SK-N-SH (cell line): ENCODE results near the gene CCDC187. TPM values are rescaled to one million over a fixed set of nuclear protein-coding genes. Genes with fewer than 3 reads are reported as not detected.

ENCODE experiments used
- CTCF ChIA-PET: fragments of 300-600, 350-600 bp; formaldehyde crosslinking; extraction: SDS; loops from one replicate; lab custom pipeline; 2021; lab: Yijun Ruan, JAX
- POLR2A ChIA-PET: fragments of 350-600 bp; sonication (Branson Sonifier 250); formaldehyde crosslinking; extraction: SDS; loops from one replicate; lab custom pipeline; 2020; ENCODE audit warnings: antibody characterized with exemption, inconsistent platforms; lab: Yijun Ruan, JAX
- DNase-seq: peaks from one replicate; pipeline ENCODE4 v3.0.0; 2012
- H2AFZ ChIP-seq: fragments of 200-600 bp; sonication (generic); 2 replicates; pipeline ENCODE4 v1.8.1; 2016; ENCODE audit warnings: antibody characterized with exemption, mild to moderate bottlenecking, low read depth
- H3F3A ChIP-seq: fragments of 200-600 bp; sonication (generic); replicated peaks from 2 replicates; pipeline ENCODE3; 2016; ENCODE audit warnings: antibody characterized with exemption, mild to moderate bottlenecking; ENCODE audit not compliant: insufficient read depth
- H3K27ac ChIP-seq, 2 experiments: fragments of 200-500 bp in 1 of 2; fragments of 200-600 bp in 1 of 2; sonication (Bioruptor generic) in 1 of 2; sonication (generic), shearing (Covaris generic) in 1 of 2; 2 replicates each; pipeline versions ENCODE4 v1.5.1 to v1.6.1; 2014 to 2016; ENCODE audit warnings: low read depth in 2 of 2, inconsistent platforms in 1 of 2, low read length in 1 of 2, mild to moderate bottlenecking in 1 of 2, mixed read lengths in 1 of 2
- H3K27me3 ChIP-seq: fragments of 200-600 bp; sonication (generic), shearing (Covaris generic); 2 replicates; pipeline ENCODE4 v1.6.1; 2016; ENCODE audit warnings: mixed run types; ENCODE audit not compliant: insufficient read depth
- H3K36me3 ChIP-seq, 2 experiments: fragments of 200-500 bp in 1 of 2; fragments of 200-600 bp in 1 of 2; sonication (Bioruptor generic) in 1 of 2; sonication (generic) in 1 of 2; replicated peaks in 1 of 2; 2 replicates each; pipeline versions ENCODE3 to v1.5.1; 2014 to 2016; ENCODE audit warnings: low read length in 1 of 2, mild to moderate bottlenecking in 1 of 2; ENCODE audit not compliant: insufficient read depth in 2 of 2, control insufficient read depth in 1 of 2
- H3K4me1 ChIP-seq, 2 experiments: fragments of 200-500 bp in 1 of 2; fragments of 200-600 bp in 1 of 2; sonication (Bioruptor generic) in 1 of 2; sonication (generic), shearing (Covaris generic) in 1 of 2; 2 replicates each; pipeline versions ENCODE4 v1.5.1 to v1.6.1; 2014 to 2016; ENCODE audit warnings: low read depth in 1 of 2, low read length in 1 of 2, mixed run types in 1 of 2; ENCODE audit not compliant: insufficient read depth in 2 of 2, control insufficient read depth in 1 of 2
- H3K4me2 ChIP-seq: fragments of 200-600 bp; sonication (generic), shearing (Covaris generic); 2 replicates; pipeline ENCODE4 v1.6.1; 2017; ENCODE audit warnings: mixed run types
- H3K4me3 ChIP-seq, 2 experiments: fragments of 200-500 bp in 1 of 2; fragments of 200-600 bp in 1 of 2; sonication (Bioruptor generic) in 1 of 2; sonication (generic), shearing (Covaris generic) in 1 of 2; 2 replicates each; pipeline versions ENCODE4 v1.5.1 to v1.8.1; 2014 to 2016; ENCODE audit warnings: low read depth in 2 of 2, inconsistent platforms in 1 of 2, low read length in 1 of 2, mild to moderate bottlenecking in 1 of 2, mixed read lengths in 1 of 2, moderate library complexity in 1 of 2
- H3K79me2 ChIP-seq: fragments of 200-600 bp; sonication (generic); 2 replicates; pipeline ENCODE4 v1.8.1; 2017; ENCODE audit warnings: mild to moderate bottlenecking; ENCODE audit not compliant: insufficient read depth
- H3K9ac ChIP-seq: fragments of 200-600 bp; sonication (generic); 2 replicates; pipeline ENCODE4 v1.6.1; 2017; ENCODE audit warnings: mixed run types
- H3K9me2 ChIP-seq: fragments of 200-600 bp; sonication (generic); 2 replicates; pipeline ENCODE4 v1.6.1; 2017; ENCODE audit warnings: mixed run types
- H3K9me3 ChIP-seq: fragments of 200-600 bp; sonication (generic); 2 replicates; pipeline ENCODE4 v1.6.1; 2017; ENCODE audit warnings: mixed run types, mild to moderate bottlenecking, moderate library complexity
- H4K20me1 ChIP-seq: fragments of 200-600 bp; sonication (generic); 2 replicates; pipeline ENCODE4 v1.6.1; 2017; ENCODE audit warnings: mild to moderate bottlenecking, mixed run types; ENCODE audit not compliant: insufficient read depth
- ELF1 ChIP-seq: IDR thresholded peaks from 2 replicates; pipeline ENCODE4 v1.4.0; 2012
- EP300 ChIP-seq, 2 experiments: IDR thresholded peaks; 2 replicates each; pipeline versions ENCODE4 v1.4.0 to v1.6.1; 2012; ENCODE audit warnings: borderline replicate concordance in 1 of 2, low read depth in 1 of 2, low read length in 1 of 2
- GATA2 ChIP-seq: sonication (generic); formaldehyde crosslinking; IDR thresholded peaks from 2 replicates; pipeline ENCODE4 v1.5.0; 2020; ENCODE audit warnings: mild to moderate bottlenecking, missing genetic modification reagents
- JUND ChIP-seq: IDR thresholded peaks from 2 replicates; pipeline ENCODE4 v1.4.0; 2012
- MEF2A ChIP-seq: IDR thresholded peaks from 2 replicates; pipeline ENCODE4 v1.4.0; 2012; ENCODE audit warnings: low read depth, borderline replicate concordance
- NRF1 ChIP-seq: IDR thresholded peaks from 2 replicates; pipeline ENCODE4 v1.6.1; 2012; ENCODE audit warnings: low read depth, mild to moderate bottlenecking, low read length
- SMC3 ChIP-seq: IDR thresholded peaks from 2 replicates; pipeline ENCODE4 v1.6.1; 2012; ENCODE audit warnings: low read depth, low read length, improper control_type of control experiment
- TCF12 ChIP-seq: IDR thresholded peaks from 2 replicates; pipeline ENCODE4 v1.4.0; 2012
- WGBS: methylation state at CpG from one replicate; pipeline ENCODE4 v1.1.6; 2017; ENCODE audit warnings: low lambda C conversion rate; 5-methylcytosine and 5-hydroxymethylcytosine counted together
- polyA plus RNA-seq, 3 experiments: library from polyadenylated mRNA; depleted of rRNA; stranded (reverse); fragments of >200 nt; gene quantifications; 2 replicates each; pipeline ENCODE4 v1.2.3, GENCODE V29; 2012
- TF ChIP-seq, protein P1 (sequence below): fragments of 150-350 bp; IDR thresholded peaks from 2 replicates; pipeline ENCODE4 v1.6.1; 2017; ENCODE audit warnings: antibody characterized with exemption, low read length, low read depth, borderline replicate concordance
- TF ChIP-seq, protein P2 (sequence below): fragments of 150-350 bp; IDR thresholded peaks from 2 replicates; pipeline ENCODE4 v1.6.1; 2016; ENCODE audit warnings: mild to moderate bottlenecking, low read depth, low read length

The CCDC187 gene
- polyA plus RNA-seq, 1 of the 3 experiments (the other 2 are of a cell fraction) = not detected

DNA sequence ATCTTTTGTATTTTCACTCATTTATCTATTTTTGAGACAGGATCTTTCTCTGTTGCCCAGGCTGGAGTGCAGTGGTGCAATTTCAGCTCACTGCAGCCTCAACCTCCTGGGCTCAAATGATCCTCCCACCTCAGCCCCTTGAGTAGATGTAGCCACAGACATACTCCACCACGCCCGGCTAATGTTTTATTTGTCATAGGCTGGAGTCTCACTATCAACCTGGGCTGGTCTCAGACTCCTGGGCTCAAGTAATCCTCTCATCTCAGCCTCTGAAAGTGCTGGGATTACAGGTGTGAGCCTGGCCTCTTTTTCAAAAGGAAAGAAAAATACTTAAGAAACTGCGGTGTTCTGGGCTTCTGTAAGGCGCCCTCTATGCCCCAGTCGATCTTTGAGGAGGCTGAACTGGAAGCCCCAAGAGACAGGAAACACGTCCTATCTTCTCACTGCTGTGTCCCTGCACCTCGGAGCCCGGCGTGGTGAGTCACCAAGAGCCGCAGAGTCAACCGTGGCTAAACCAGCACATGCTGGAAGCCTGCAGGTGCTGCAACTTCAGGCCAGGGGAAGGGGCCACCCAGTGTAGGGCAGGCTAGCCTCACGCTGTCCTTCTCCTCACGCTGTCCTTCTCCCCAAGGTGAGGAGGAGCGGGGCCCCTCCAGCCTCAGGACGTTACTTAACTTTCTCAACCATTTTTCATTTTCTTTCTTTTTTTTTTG is 83.7 kb downstream of the CCDC187 start:
- Histone ChIP-seq H3K36me3 (peaks cover 1 to 41% of the 10 kb centered on the region in 2 experiments), H2AFZ (no peak overlapping the region)
- WGBS = 78% methylated on average over 8 of the region's 15 CpGs
- POLR2A ChIA-PET = no interaction called here
- no peak for TF ChIP-seq JUND
- no peak for TF ChIP-seq GATA2 (CRISPR knock-in tag)
- no peak for TF ChIP-seq MEF2A
- TF ChIP-seq NRF1 = no peak
- TF ChIP-seq, protein P1, sequence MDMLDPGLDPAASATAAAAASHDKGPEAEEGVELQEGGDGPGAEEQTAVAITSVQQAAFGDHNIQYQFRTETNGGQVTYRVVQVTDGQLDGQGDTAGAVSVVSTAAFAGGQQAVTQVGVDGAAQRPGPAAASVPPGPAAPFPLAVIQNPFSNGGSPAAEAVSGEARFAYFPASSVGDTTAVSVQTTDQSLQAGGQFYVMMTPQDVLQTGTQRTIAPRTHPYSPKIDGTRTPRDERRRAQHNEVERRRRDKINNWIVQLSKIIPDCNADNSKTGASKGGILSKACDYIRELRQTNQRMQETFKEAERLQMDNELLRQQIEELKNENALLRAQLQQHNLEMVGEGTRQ = no peak
- no peak for TF ChIP-seq SMC3
- TF ChIP-seq TCF12 = no peak
- TF ChIP-seq EP300 (IDR thresholded peaks at IDR 0.05; ENCODE audit: borderline replicate concordance in 1 of 2, low read depth in 1 of 2, low read length in 1 of 2) = no peak
- TF ChIP-seq, all 33 proteins: peak for 0
- CTCF ChIA-PET = interaction anchor here (0.9 to 3.1 kb wide), 5 partner anchors 10 to 64 kb away, joined by 4 to 15 read pairs (median 6); no protein-coding TSS in a partner anchor
- Histone ChIP-seq H3K4me1 (no peaks in the 10 kb centered on the region), H3F3A (no peaks in the 10 kb centered on the region), H3K27ac (no peak overlapping the region), H3K27me3 (no peaks in the 10 kb centered on the region), H3K4me2 (no peak overlapping the region), H3K79me2 (no peaks in the 10 kb centered on the region), H3K9ac (no peak overlapping the region), H3K9me2 (no peaks in the 10 kb centered on the region), H4K20me1 (peaks cover 23% of the 10 kb centered on the region), H3K4me3 (no peak overlapping the region), H3K9me3 (no peaks in the 10 kb centered on the region)
- no peak for DNase-seq

DNA sequence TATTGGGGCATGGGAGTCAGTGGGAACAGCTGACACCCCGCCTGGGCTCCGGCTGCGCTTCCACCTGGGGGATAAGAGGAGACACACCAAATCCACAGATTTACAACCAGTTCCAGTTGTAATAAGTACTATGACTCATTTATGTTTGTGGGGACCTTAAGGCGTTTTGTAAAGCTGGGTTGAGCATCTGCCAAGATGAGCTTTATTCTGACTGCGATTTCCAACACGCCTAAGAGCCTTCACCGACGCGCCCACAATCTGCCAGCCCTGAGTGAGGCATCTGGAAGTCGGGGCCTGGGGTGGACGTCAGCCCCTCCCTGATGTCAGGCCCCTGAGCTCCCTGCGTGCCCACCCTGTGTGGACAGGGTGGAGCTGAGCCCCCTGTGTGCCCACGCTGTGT is 84.6 kb downstream of the CCDC187 start:
- Histone ChIP-seq H4K20me1 (peaks cover 20% of the 10 kb centered on the region), H3F3A (no peaks in the 10 kb centered on the region), H3K9me2 (no peaks in the 10 kb centered on the region), H3K27me3 (no peaks in the 10 kb centered on the region), H3K36me3 (peaks cover 5 to 47% of the 10 kb centered on the region in 2 experiments)
- CTCF ChIA-PET = interaction anchor here (0.9 to 3.1 kb wide), 7 partner anchors 9 to 86 kb away, joined by 3 to 15 read pairs (median 5); no protein-coding TSS in a partner anchor
- no peak for TF ChIP-seq ELF1
- TF ChIP-seq, protein P2, sequence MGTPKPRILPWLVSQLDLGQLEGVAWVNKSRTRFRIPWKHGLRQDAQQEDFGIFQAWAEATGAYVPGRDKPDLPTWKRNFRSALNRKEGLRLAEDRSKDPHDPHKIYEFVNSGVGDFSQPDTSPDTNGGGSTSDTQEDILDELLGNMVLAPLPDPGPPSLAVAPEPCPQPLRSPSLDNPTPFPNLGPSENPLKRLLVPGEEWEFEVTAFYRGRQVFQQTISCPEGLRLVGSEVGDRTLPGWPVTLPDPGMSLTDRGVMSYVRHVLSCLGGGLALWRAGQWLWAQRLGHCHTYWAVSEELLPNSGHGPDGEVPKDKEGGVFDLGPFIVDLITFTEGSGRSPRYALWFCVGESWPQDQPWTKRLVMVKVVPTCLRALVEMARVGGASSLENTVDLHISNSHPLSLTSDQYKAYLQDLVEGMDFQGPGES = no peak
- TF ChIP-seq, all 33 proteins: peak for 0
- Histone ChIP-seq H3K4me3 (no peak overlapping the region), H3K4me1 (no peaks in the 10 kb centered on the region), H3K4me2 (no peak overlapping the region), H3K9ac (no peak overlapping the region), H3K27ac (no peak overlapping the region), H3K79me2 (no peaks in the 10 kb centered on the region), H3K9me3 (no peaks in the 10 kb centered on the region), H2AFZ (no peak overlapping the region)
- DNase-seq = no peak
- 92% methylated on average over 10 of the region's 13 CpGs for WGBS
- POLR2A ChIA-PET = no interaction called here
